Measurements from ENCODE around the gene C20orf141. TPM values are rescaled to one million over a fixed set of nuclear protein-coding genes. Genes with fewer than 3 reads are reported as not detected.

The C20orf141 gene
- total RNA-seq, 2 donors from 2014 or later = not detected

DNA sequence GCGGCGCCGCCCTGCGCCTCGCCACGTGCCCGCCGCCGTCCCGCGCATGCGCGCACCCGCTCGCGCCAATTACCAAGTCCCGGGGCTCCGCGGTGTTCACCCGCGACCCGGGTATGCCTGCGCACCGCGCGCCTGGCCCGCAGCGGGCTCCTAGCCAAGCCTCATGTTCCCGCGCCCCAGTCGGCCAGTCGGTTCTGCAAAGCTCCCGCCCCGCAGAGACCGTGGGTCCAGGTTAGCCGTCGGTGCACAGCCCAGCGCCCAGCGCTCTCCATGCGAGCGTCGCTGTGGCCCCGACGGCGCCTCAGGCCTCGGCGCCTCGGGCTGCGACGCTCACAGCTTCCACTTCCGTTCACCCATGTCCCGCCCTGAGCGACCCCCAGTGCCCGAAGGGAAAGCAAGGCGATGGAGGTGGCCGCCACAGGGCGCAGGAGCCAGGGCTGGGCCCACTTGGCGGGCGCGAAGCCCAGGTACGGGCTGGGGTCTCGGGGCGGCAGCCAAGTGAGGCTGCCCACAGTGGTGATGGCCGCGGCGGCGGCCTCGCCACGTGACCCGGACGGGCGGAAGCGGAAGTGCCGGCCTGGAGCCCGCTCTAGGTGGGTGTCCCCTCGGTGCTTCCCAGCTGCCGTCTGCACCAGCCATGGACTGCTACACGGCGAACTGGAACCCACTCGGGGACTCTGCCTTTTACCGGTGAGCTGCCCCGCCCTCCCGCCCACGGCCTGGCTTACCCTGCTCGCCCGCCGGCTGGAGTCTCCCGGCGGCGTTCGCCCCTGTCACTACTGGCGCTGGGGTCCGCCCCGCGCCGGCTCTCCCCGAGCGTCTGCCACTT lies 25.6 kb downstream of the C20orf141 start, which contains the start of the genes PCED1A and VPS16:
Gene PCED1A (minus strand): TSS at position 518 of the 829 bp plus-strand sequence. CDS start 743 bp downstream, outside the sequence.
Gene VPS16 (plus strand): TSS at position 608 of the 829 bp plus-strand sequence. CDS start 30 bp downstream, at position 638.
- DNase-seq = peak; percentile 86
- Histone ChIP-seq H3K9me3 (no peaks in the 10 kb centered on the region), H3K36me3 (no peaks in the 10 kb centered on the region), H3K4me3 (peak within 1 kb of the TSS; percentile 86), H3K27me3 (no peaks in the 10 kb centered on the region), H3K4me1 (peaks cover 6% of the 10 kb centered on the region), H3K27ac (peak within 1 kb of the TSS; percentile 76), H3K9ac (ENCODE audit: low read depth in 2 of 2, low read length in 2 of 2) (peak within 1 kb of the TSS; percentile 78 to 91)
- TF ChIP-seq, protein P1, sequence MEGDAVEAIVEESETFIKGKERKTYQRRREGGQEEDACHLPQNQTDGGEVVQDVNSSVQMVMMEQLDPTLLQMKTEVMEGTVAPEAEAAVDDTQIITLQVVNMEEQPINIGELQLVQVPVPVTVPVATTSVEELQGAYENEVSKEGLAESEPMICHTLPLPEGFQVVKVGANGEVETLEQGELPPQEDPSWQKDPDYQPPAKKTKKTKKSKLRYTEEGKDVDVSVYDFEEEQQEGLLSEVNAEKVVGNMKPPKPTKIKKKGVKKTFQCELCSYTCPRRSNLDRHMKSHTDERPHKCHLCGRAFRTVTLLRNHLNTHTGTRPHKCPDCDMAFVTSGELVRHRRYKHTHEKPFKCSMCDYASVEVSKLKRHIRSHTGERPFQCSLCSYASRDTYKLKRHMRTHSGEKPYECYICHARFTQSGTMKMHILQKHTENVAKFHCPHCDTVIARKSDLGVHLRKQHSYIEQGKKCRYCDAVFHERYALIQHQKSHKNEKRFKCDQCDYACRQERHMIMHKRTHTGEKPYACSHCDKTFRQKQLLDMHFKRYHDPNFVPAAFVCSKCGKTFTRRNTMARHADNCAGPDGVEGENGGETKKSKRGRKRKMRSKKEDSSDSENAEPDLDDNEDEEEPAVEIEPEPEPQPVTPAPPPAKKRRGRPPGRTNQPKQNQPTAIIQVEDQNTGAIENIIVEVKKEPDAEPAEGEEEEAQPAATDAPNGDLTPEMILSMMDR (IDR thresholded peaks at IDR 0.05) = no peak
- intact Hi-C loops (cut with DNase I) = loop anchor here (10.0 kb wide), 1 partner anchor 316 kb away; no protein-coding TSS in a partner anchor

GRCh38 chr20:2840967-2841531 lies 26.3 kb downstream of the C20orf141 start:
- H3K9ac ChIP-seq (ENCODE audit: low read depth in 2 of 2, low read length in 2 of 2) = peak overlapping the region; percentile 71 to 78
- peak; percentile 49 for DNase-seq
- TF ChIP-seq, protein P1 (IDR thresholded peaks at IDR 0.05) = no peak
- H3K4me1 ChIP-seq = peaks cover 6% of the 10 kb centered on the region
- no peaks in the 10 kb centered on the region for H3K27me3 ChIP-seq
- no peaks in the 10 kb centered on the region for H3K9me3 ChIP-seq
- H3K27ac ChIP-seq = peak overlapping the region; percentile 76
- H3K4me3 ChIP-seq = peak overlapping the region; percentile 86
- no peaks in the 10 kb centered on the region for H3K36me3 ChIP-seq
- intact Hi-C loops (cut with DNase I) = loop anchor here (10.0 kb wide), 1 partner anchor 316 kb away; no protein-coding TSS in a partner anchor

GRCh38 chr20:2845607-2846006 lies 30.8 kb downstream of the C20orf141 start:
- Histone ChIP-seq H3K27me3 (no peaks in the 10 kb centered on the region), H3K9me3 (no peaks in the 10 kb centered on the region), H3K9ac (ENCODE audit: low read depth in 2 of 2, low read length in 2 of 2) (no peak overlapping the region), H3K4me3 (no peak overlapping the region), H3K27ac (no peak overlapping the region), H3K4me1 (peaks cover 6% of the 10 kb centered on the region), H3K36me3 (no peaks in the 10 kb centered on the region)
- no peak for DNase-seq
- intact Hi-C loops (cut with DNase I) = loop anchor here (10.0 kb wide), 1 partner anchor 321 kb away; no protein-coding TSS in a partner anchor
- TF ChIP-seq, protein P1 (IDR thresholded peaks at IDR 0.05) = no peak

GRCh38 chr20:2846698-2847097 lies 31.9 kb downstream of the C20orf141 start:
- H3K9me3 ChIP-seq = no peaks in the 10 kb centered on the region
- H3K4me3 ChIP-seq = no peak overlapping the region
- no peaks in the 10 kb centered on the region for H3K36me3 ChIP-seq
- H3K9ac ChIP-seq (ENCODE audit: low read depth in 2 of 2, low read length in 2 of 2) = no peak overlapping the region
- intact Hi-C loops (cut with DNase I) = loop anchor here (10.0 kb wide), 1 partner anchor 322 kb away; no protein-coding TSS in a partner anchor
- H3K27ac ChIP-seq = no peak overlapping the region
- TF ChIP-seq, protein P1 (IDR thresholded peaks at IDR 0.05) = no peak
- no peak for DNase-seq
- H3K4me1 ChIP-seq = peaks cover 2% of the 10 kb centered on the region
- H3K27me3 ChIP-seq = no peaks in the 10 kb centered on the region

DNA sequence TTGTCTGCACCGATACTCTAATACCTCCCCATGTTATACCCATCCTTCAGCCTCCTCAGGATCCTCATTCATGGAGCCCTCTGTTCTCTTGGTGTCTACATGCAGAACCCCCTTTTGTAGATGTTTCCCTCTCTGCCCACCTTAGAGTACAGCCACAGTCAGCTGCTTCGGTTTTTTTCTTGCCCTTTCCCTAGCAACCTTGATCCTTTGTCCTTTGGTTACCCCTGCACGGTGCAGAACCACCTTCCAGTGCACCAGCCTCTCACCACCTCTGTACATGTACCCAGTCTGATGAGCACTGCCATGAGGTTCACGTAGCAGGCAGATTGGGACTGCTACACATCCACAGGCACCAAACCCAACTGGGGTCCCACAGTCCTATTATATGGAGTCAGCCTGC lies 33.0 kb downstream of the C20orf141 start:
- DNase-seq = no peak
- no peak overlapping the region for H3K9ac ChIP-seq (ENCODE audit: low read depth in 2 of 2, low read length in 2 of 2)
- H3K4me3 ChIP-seq = no peak overlapping the region
- TF ChIP-seq, protein P1 (IDR thresholded peaks at IDR 0.05) = no peak
- H3K4me1 ChIP-seq = no peaks in the 10 kb centered on the region
- intact Hi-C loops (cut with DNase I) = loop anchor here (10.0 kb wide), 1 partner anchor 323 kb away; no protein-coding TSS in a partner anchor
- H3K9me3 ChIP-seq = no peaks in the 10 kb centered on the region
- H3K27me3 ChIP-seq = no peaks in the 10 kb centered on the region
- no peaks in the 10 kb centered on the region for H3K36me3 ChIP-seq
- H3K27ac ChIP-seq = no peak overlapping the region
